ENCODE data around the gene FTSJ3.

Gene FTSJ3

GRCh38 chr17:63828936-63829335, 1.5 kb upstream of the FTSJ3 start:
- ChIA-PET POLR2A (interaction anchor here (0.7 to 1.1 kb wide), 2 partner anchors 10 to 55 kb away, joined by 3 read pairs; no protein-coding TSS in a partner anchor), CTCF (interaction anchor here (1.3 to 6.1 kb wide), 5 partner anchors 10 to 131 kb away, joined by 3 to 51 read pairs (median 10); no protein-coding TSS in a partner anchor)
- Histone ChIP-seq H3K4me3 (ENCODE audit: control insufficient read depth in 1 of 7, extremely low read depth in 1 of 7, insufficient read depth in 4 of 7, low read depth in 2 of 7, low read length in 6 of 7) (peak overlapping the region in 1 of 7 experiments; percentile 95), H3K27ac (ENCODE audit: insufficient read depth in 1 of 2, low read depth in 1 of 2, low read length in 2 of 2, poor library complexity in 1 of 2, severe bottlenecking in 2 of 2) (no peak overlapping the region), H3K36me3 (ENCODE audit: control insufficient read depth in 4 of 4, insufficient read depth in 4 of 4, low read length in 3 of 4) (peaks cover 5 to 75% (median 55%) of the 10 kb centered on the region in 4 experiments), H3K9me3 (ENCODE audit: control extremely low read depth in 1 of 5, control insufficient read depth in 4 of 5, insufficient read depth in 2 of 5, low read depth in 1 of 5, low read length in 4 of 5) (no peaks in the 10 kb centered on the region), H3K4me1 (ENCODE audit: control extremely low read depth in 1 of 4, control insufficient read depth in 4 of 4, insufficient read depth in 4 of 4, low read length in 3 of 4) (peaks cover 13 to 38% (median 28%) of the 10 kb centered on the region in 4 experiments), H3K27me3 (replicated peaks in 2 of 5; ENCODE audit: control insufficient read depth in 4 of 5, insufficient read depth in 5 of 5, low read length in 4 of 5) (no peaks in the 10 kb centered on the region)
- 100% methylated on average over 3 of the region's 3 CpGs for WGBS (ENCODE audit: insufficient coverage)
- DNase-seq: no peak

GRCh38 chr17:63827801-63828221, 348 bp upstream of the FTSJ3 start:
- peaks cover 5 to 73% (median 54%) of the 10 kb centered on the region in 4 experiments for H3K36me3 ChIP-seq (ENCODE audit: control insufficient read depth in 4 of 4, insufficient read depth in 4 of 4, low read length in 3 of 4)
- ChIA-PET CTCF (interaction anchor here (0.7 to 6.1 kb wide), 6 partner anchors 11 to 92 kb away, joined by 3 to 51 read pairs (median 4); no protein-coding TSS in a partner anchor), POLR2A (interaction anchor here (0.7 to 1.0 kb wide), 2 partner anchors 18 to 54 kb away, joined by 3 read pairs; partner anchors contain the start of gene DDX42)
- H3K27me3 ChIP-seq (replicated peaks in 2 of 5; ENCODE audit: control insufficient read depth in 4 of 5, insufficient read depth in 5 of 5, low read length in 4 of 5): no peaks in the 10 kb centered on the region
- DNase-seq: no peak
- H3K4me3 ChIP-seq (ENCODE audit: control insufficient read depth in 1 of 7, extremely low read depth in 1 of 7, insufficient read depth in 4 of 7, low read depth in 2 of 7, low read length in 6 of 7): peak overlapping the region; percentile 91 to 99 (median 96)
- no peaks in the 10 kb centered on the region for H3K9me3 ChIP-seq (ENCODE audit: control extremely low read depth in 1 of 5, control insufficient read depth in 4 of 5, insufficient read depth in 2 of 5, low read depth in 1 of 5, low read length in 4 of 5)
- H3K27ac ChIP-seq (ENCODE audit: insufficient read depth in 1 of 2, low read depth in 1 of 2, low read length in 2 of 2, poor library complexity in 1 of 2, severe bottlenecking in 2 of 2): peak overlapping the region; percentile 93 to 98
- H3K4me1 ChIP-seq (ENCODE audit: control extremely low read depth in 1 of 4, control insufficient read depth in 4 of 4, insufficient read depth in 4 of 4, low read length in 3 of 4): peaks cover 13 to 38% (median 28%) of the 10 kb centered on the region in 4 experiments
- WGBS (ENCODE audit: insufficient coverage): 2% methylated on average over 17 of the region's 19 CpGs

- ChIA-PET POLR2A (interaction anchor here (1.0 to 1.1 kb wide), 2 partner anchors 10 to 53 kb away, joined by 3 to 5 read pairs; partner anchors contain the start of genes CCDC47 and DDX42), CTCF (interaction anchor here (1.0 to 1.4 kb wide), 4 partner anchors 12 to 125 kb away, joined by 3 read pairs; no protein-coding TSS in a partner anchor)
- Histone ChIP-seq H3K27me3 (replicated peaks in 2 of 5; ENCODE audit: control insufficient read depth in 4 of 5, insufficient read depth in 5 of 5, low read length in 4 of 5) (no peaks in the 10 kb centered on the region), H3K27ac (ENCODE audit: insufficient read depth in 1 of 2, low read depth in 1 of 2, low read length in 2 of 2, poor library complexity in 1 of 2, severe bottlenecking in 2 of 2) (peak overlapping the region; percentile 93 to 98), H3K4me1 (ENCODE audit: control extremely low read depth in 1 of 4, control insufficient read depth in 4 of 4, insufficient read depth in 4 of 4, low read length in 3 of 4) (peaks cover 13 to 31% (median 24%) of the 10 kb centered on the region in 4 experiments), H3K9me3 (ENCODE audit: control extremely low read depth in 1 of 5, control insufficient read depth in 4 of 5, insufficient read depth in 2 of 5, low read depth in 1 of 5, low read length in 4 of 5) (no peaks in the 10 kb centered on the region), H3K36me3 (ENCODE audit: control insufficient read depth in 4 of 4, insufficient read depth in 4 of 4, low read length in 3 of 4) (peaks cover 13 to 73% (median 52%) of the 10 kb centered on the region in 4 experiments), H3K4me3 (ENCODE audit: control insufficient read depth in 1 of 7, extremely low read depth in 1 of 7, insufficient read depth in 4 of 7, low read depth in 2 of 7, low read length in 6 of 7) (peak overlapping the region; percentile 91 to 99 (median 96))
- WGBS (ENCODE audit: insufficient coverage): 2% methylated on average over 21 of the region's 31 CpGs
- no peak for DNase-seq
Measured at GRCh38 chr17:63826468-63827001, 928 bp downstream of the FTSJ3 start.

- 98% methylated on average over 7 of the region's 9 CpGs for WGBS (ENCODE audit: insufficient coverage)
- H3K4me3 ChIP-seq (ENCODE audit: control insufficient read depth in 1 of 7, extremely low read depth in 1 of 7, insufficient read depth in 4 of 7, low read depth in 2 of 7, low read length in 6 of 7): no peak overlapping the region
- H3K27ac ChIP-seq (ENCODE audit: insufficient read depth in 1 of 2, low read depth in 1 of 2, low read length in 2 of 2, poor library complexity in 1 of 2, severe bottlenecking in 2 of 2): no peak overlapping the region
- H3K9me3 ChIP-seq (ENCODE audit: control extremely low read depth in 1 of 5, control insufficient read depth in 4 of 5, insufficient read depth in 2 of 5, low read depth in 1 of 5, low read length in 4 of 5): no peaks in the 10 kb centered on the region
- peaks cover 11 to 30% (median 17%) of the 10 kb centered on the region in 4 experiments for H3K4me1 ChIP-seq (ENCODE audit: control extremely low read depth in 1 of 4, control insufficient read depth in 4 of 4, insufficient read depth in 4 of 4, low read length in 3 of 4)
- H3K27me3 ChIP-seq (replicated peaks in 2 of 5; ENCODE audit: control insufficient read depth in 4 of 5, insufficient read depth in 5 of 5, low read length in 4 of 5): no peaks in the 10 kb centered on the region
- POLR2A ChIA-PET: interaction anchor here (1.1 kb wide), 1 partner anchor 25 kb away, joined by 4 read pairs; no protein-coding TSS in a partner anchor
- peaks cover 21 to 72% (median 52%) of the 10 kb centered on the region in 4 experiments for H3K36me3 ChIP-seq (ENCODE audit: control insufficient read depth in 4 of 4, insufficient read depth in 4 of 4, low read length in 3 of 4)
- no peak for DNase-seq
- CTCF ChIA-PET: interaction anchor here (0.9 to 1.8 kb wide), 5 partner anchors 10 to 126 kb away, joined by 3 to 8 read pairs (median 4); no protein-coding TSS in a partner anchor
Measured at GRCh38 chr17:63824362-63824761, 3.1 kb downstream of the FTSJ3 start.

- Histone ChIP-seq H3K36me3 (ENCODE audit: control insufficient read depth in 4 of 4, insufficient read depth in 4 of 4, low read length in 3 of 4) (peaks cover 21 to 72% (median 53%) of the 10 kb centered on the region in 4 experiments), H3K9me3 (ENCODE audit: control extremely low read depth in 1 of 5, control insufficient read depth in 4 of 5, insufficient read depth in 2 of 5, low read depth in 1 of 5, low read length in 4 of 5) (no peaks in the 10 kb centered on the region), H3K27me3 (replicated peaks in 2 of 5; ENCODE audit: control insufficient read depth in 4 of 5, insufficient read depth in 5 of 5, low read length in 4 of 5) (no peaks in the 10 kb centered on the region), H3K4me3 (ENCODE audit: control insufficient read depth in 1 of 7, extremely low read depth in 1 of 7, insufficient read depth in 4 of 7, low read depth in 2 of 7, low read length in 6 of 7) (no peak overlapping the region), H3K27ac (ENCODE audit: insufficient read depth in 1 of 2, low read depth in 1 of 2, low read length in 2 of 2, poor library complexity in 1 of 2, severe bottlenecking in 2 of 2) (no peak overlapping the region), H3K4me1 (ENCODE audit: control extremely low read depth in 1 of 4, control insufficient read depth in 4 of 4, insufficient read depth in 4 of 4, low read length in 3 of 4) (peaks cover 12 to 28% (median 16%) of the 10 kb centered on the region in 4 experiments)
- 95% methylated on average over 10 of the region's 13 CpGs for WGBS (ENCODE audit: insufficient coverage)
- DNase-seq: no peak
- POLR2A ChIA-PET: interaction anchor here (0.7 to 1.1 kb wide), 2 partner anchors 24 to 131 kb away, joined by 4 read pairs; no protein-coding TSS in a partner anchor
- CTCF ChIA-PET: interaction anchor here (0.9 to 1.7 kb wide), 4 partner anchors 10 to 125 kb away, joined by 3 to 8 read pairs (median 4); no protein-coding TSS in a partner anchor
Measured at GRCh38 chr17:63823659-63824331, 3.7 kb downstream of the FTSJ3 start.

GRCh38 chr17:63822537-63822936, 4.9 kb downstream of the FTSJ3 start:
- CTCF ChIA-PET: interaction anchor here (2.9 kb wide), 1 partner anchor 11 kb away, joined by 10 read pairs; no protein-coding TSS in a partner anchor
- no peak for DNase-seq
- POLR2A ChIA-PET: no interaction called here
- H3K36me3 ChIP-seq (ENCODE audit: control insufficient read depth in 4 of 4, insufficient read depth in 4 of 4, low read length in 3 of 4): peaks cover 28 to 80% (median 66%) of the 10 kb centered on the region in 4 experiments
- no peak overlapping the region for H3K4me3 ChIP-seq (ENCODE audit: control insufficient read depth in 1 of 7, extremely low read depth in 1 of 7, insufficient read depth in 4 of 7, low read depth in 2 of 7, low read length in 6 of 7)
- no peaks in the 10 kb centered on the region for H3K9me3 ChIP-seq (ENCODE audit: control extremely low read depth in 1 of 5, control insufficient read depth in 4 of 5, insufficient read depth in 2 of 5, low read depth in 1 of 5, low read length in 4 of 5)
- peaks cover 4 to 17% (median 11%) of the 10 kb centered on the region in 4 experiments for H3K4me1 ChIP-seq (ENCODE audit: control extremely low read depth in 1 of 4, control insufficient read depth in 4 of 4, insufficient read depth in 4 of 4, low read length in 3 of 4)
- H3K27me3 ChIP-seq (replicated peaks in 2 of 5; ENCODE audit: control insufficient read depth in 4 of 5, insufficient read depth in 5 of 5, low read length in 4 of 5): no peaks in the 10 kb centered on the region
- H3K27ac ChIP-seq (ENCODE audit: insufficient read depth in 1 of 2, low read depth in 1 of 2, low read length in 2 of 2, poor library complexity in 1 of 2, severe bottlenecking in 2 of 2): no peak overlapping the region
